ENCODE results near the gene RBPJL. TPM values are rescaled to one million over a fixed set of nuclear protein-coding genes. Genes with fewer than 3 reads are reported as not detected.

The RBPJL gene
- total and polyA plus RNA-seq, 2 of the 13 experiments (the other 11 are each of a cell fraction or from before 2014, with no cell fraction given), result not detected

- TF ChIP-seq ARID4A (CRISPR knock-in tag; IDR thresholded peaks at IDR 0.05; ENCODE audit: borderline replicate concordance), result peak; percentile 100
- no peak for TF ChIP-seq CEBPZ (IDR thresholded peaks at IDR 0.05; ENCODE audit: low read length)
- peak; percentile 99 for TF ChIP-seq NR2C2 (CRISPR knock-in tag; IDR thresholded peaks at IDR 0.05; ENCODE audit: borderline replicate concordance)
- peak; percentile 83; the same call in 1 of the 2 replicates for TF ChIP-seq ZNF468 (CRISPR knock-in tag; IDR thresholded peaks at IDR 0.05)
- TF ChIP-seq ZNF44 (CRISPR knock-in tag; IDR thresholded peaks at IDR 0.05), result no peak; the same call in 1 of the 2 replicates
- no peak; the same call in 1 of the 2 replicates for TF ChIP-seq AHDC1 (CRISPR knock-in tag; IDR thresholded peaks at IDR 0.05; ENCODE audit: borderline replicate concordance)
- TF ChIP-seq NRL (CRISPR knock-in tag; IDR thresholded peaks at IDR 0.05; ENCODE audit: borderline replicate concordance), result peak; percentile 99
- TF ChIP-seq ZNF850 (CRISPR knock-in tag; conservative IDR thresholded peaks at IDR 0.05), result no peak
- TF ChIP-seq BRF2 (CRISPR knock-in tag; IDR thresholded peaks at IDR 0.05), result no peak
- peak; percentile 88 for TF ChIP-seq ZNF710 (CRISPR knock-in tag; IDR thresholded peaks at IDR 0.05; ENCODE audit: borderline replicate concordance)
Observed at GRCh38 chr20:45362804-45363610, 56.4 kb downstream of the RBPJL start, which contains the start of gene SYS1 (continued).

Data from HepG2 (cell line).